Measurements from ENCODE around the gene CDHR4. TPM values are rescaled to one million over a fixed set of nuclear protein-coding genes. Genes with fewer than 3 reads are reported as not detected.

CDHR4 gene
- total RNA-seq, 1 donor from 2014 or later, result not detected

GRCh38 chr3:49805897-49806701 lies 6.4 kb upstream of the CDHR4 start:
- intact Hi-C loops (cut with DNase I), result no loop called here

GRCh38 chr3:49805367-49805782 lies 5.7 kb upstream of the CDHR4 start:
- intact Hi-C loops (cut with DNase I), result no loop called here

More at GRCh38 chr3:49805897-49806701, 6.4 kb upstream of the CDHR4 start:
- ATAC-seq (no peak), DNase-seq (ENCODE audit: missing footprints) (no peak)

GRCh38 chr3:49804141-49805041 lies 4.7 kb upstream of the CDHR4 start:
- intact Hi-C loops (cut with DNase I), result loop anchor here (5.0 kb wide), 1 partner anchor 283 kb away; the partner anchor contains the start of gene RBM5
- ATAC-seq (no peak), DNase-seq (ENCODE audit: missing footprints) (peak; percentile 75)

More at GRCh38 chr3:49805367-49805782, 5.7 kb upstream of the CDHR4 start:
- peak; percentile 62 for ATAC-seq
- DNase-seq (ENCODE audit: missing footprints), result peak; percentile 87

- DNase-seq (ENCODE audit: missing footprints) (no peak), ATAC-seq (no peak)
- intact Hi-C loops (cut with DNase I), result loop anchor here (1.0 to 5.0 kb wide), 2 partner anchors 36 to 284 kb away; partner anchors contain the start of gene RBM5
These were observed 3.9 kb upstream of the CDHR4 start for GRCh38 chr3:49803465-49804140.

- intact Hi-C loops (cut with DNase I), result loop anchor here (1.0 to 5.0 kb wide), 3 partner anchors 36 to 284 kb away; partner anchors contain the start of gene RBM5
- peak; percentile 84 for ATAC-seq
These were observed 3.2 kb upstream of the CDHR4 start, which contains the start of gene INKA1 for GRCh38 chr3:49802719-49803464. TSS of gene INKA1 (plus strand) at chr3:49803261. CDS start at chr3:49803393, 132 bp downstream.

GRCh38 chr3:49801160-49801559 lies 1.5 kb upstream of the CDHR4 start:
- intact Hi-C loops (cut with DNase I), result loop anchor here (5.0 kb wide), 1 partner anchor 286 kb away; the partner anchor contains the start of gene RBM5
- DNase-seq (ENCODE audit: missing footprints) (no peak), ATAC-seq (no peak)

More at GRCh38 chr3:49802719-49803464, 3.2 kb upstream of the CDHR4 start, which contains the start of gene INKA1:
- DNase-seq (ENCODE audit: missing footprints), result peak; percentile 95

GRCh38 chr3:49799105-49799504 lies 568 bp downstream of the CDHR4 start:
- intact Hi-C loops (cut with DNase I), result no loop called here
- DNase-seq (ENCODE audit: missing footprints) (no peak), ATAC-seq (no peak)

GRCh38 chr3:49794926-49795905 lies 4.5 kb downstream of the CDHR4 start:
- intact Hi-C loops (cut with DNase I), result no loop called here
- ATAC-seq (no peak), DNase-seq (ENCODE audit: missing footprints) (no peak)

- ATAC-seq (no peak), DNase-seq (ENCODE audit: missing footprints) (no peak)
These were observed 5.2 kb downstream of the CDHR4 start for GRCh38 chr3:49794431-49794830.

GRCh38 chr3:49793486-49794085 lies 6.1 kb downstream of the CDHR4 start:
- ATAC-seq, result no peak
- no peak for DNase-seq (ENCODE audit: missing footprints)
- intact Hi-C loops (cut with DNase I), result no loop called here

More at GRCh38 chr3:49794431-49794830, 5.2 kb downstream of the CDHR4 start:
- intact Hi-C loops (cut with DNase I), result no loop called here

- intact Hi-C loops (cut with DNase I), result no loop called here
- DNase-seq (ENCODE audit: missing footprints), result no peak
- ATAC-seq, result no peak
These were observed 7.1 kb downstream of the CDHR4 start for GRCh38 chr3:49792371-49793150.

- DNase-seq (ENCODE audit: missing footprints) (no peak), ATAC-seq (no peak)
- intact Hi-C loops (cut with DNase I), result no loop called here
These were observed 8.1 kb downstream of the CDHR4 start for GRCh38 chr3:49791571-49791970.

- DNase-seq (ENCODE audit: missing footprints) (no peak), ATAC-seq (no peak)
- intact Hi-C loops (cut with DNase I), result no loop called here
These were observed 8.9 kb downstream of the CDHR4 start for GRCh38 chr3:49790626-49791411.

- intact Hi-C loops (cut with DNase I), result no loop called here
- DNase-seq (ENCODE audit: missing footprints) (no peak), ATAC-seq (no peak)
These were observed 11.6 kb downstream of the CDHR4 start for GRCh38 chr3:49788056-49788455.

GRCh38 chr3:49787536-49787935 lies 12.1 kb downstream of the CDHR4 start:
- intact Hi-C loops (cut with DNase I), result no loop called here
- DNase-seq (ENCODE audit: missing footprints), result no peak
- ATAC-seq, result no peak
